Naive B cell (primary cell): ENCODE data around the gene ZP2. TPM values are rescaled to one million over a fixed set of nuclear protein-coding genes. Genes with fewer than 3 reads are reported as not detected.
"Not testable (repeated sequence)": the region's sequence is repeated elsewhere in the genome, so short reads cannot be mapped to it uniquely, and the experiment has no call there.

Experiments
- ATAC-seq, 2 donors: fragments of 150-1000 bp; cut with Tn5 transposase; 2 replicates each; pipeline ENCODE4 v1.10.0; 2021; ENCODE audit warnings: low read depth in 2 of 2, mild to moderate bottlenecking in 2 of 2, moderate library complexity in 2 of 2
- DNase-seq: peaks from one replicate; pipeline ENCODE4 v3.0.0; 2022
- H3K27ac Mint-ChIP-seq, 6 donors: one replicate each; pipeline ENCODE4 v1.8.0; 2020 to 2022; ENCODE audit warnings: mild to moderate bottlenecking in 6 of 6, mixed read lengths in 6 of 6, moderate library complexity in 5 of 6, inconsistent platforms in 2 of 6
- H3K27me3 Mint-ChIP-seq, 3 donors: one replicate each; pipeline ENCODE4 v1.8.0; 2021 to 2022; ENCODE audit warnings: mixed read lengths in 3 of 3, mild to moderate bottlenecking in 1 of 3
- H3K36me3 Mint-ChIP-seq, 2 donors: one replicate each; pipeline ENCODE4 v1.8.0; 2020 to 2022; ENCODE audit warnings: mixed read lengths in 2 of 2, inconsistent platforms in 1 of 2, mild to moderate bottlenecking in 1 of 2
- H3K4me1 Mint-ChIP-seq, 3 donors: one replicate each; pipeline ENCODE4 v1.8.0; 2020 to 2022; ENCODE audit warnings: mixed read lengths in 3 of 3, inconsistent platforms in 1 of 3, mild to moderate bottlenecking in 1 of 3, moderate library complexity in 1 of 3
- H3K4me3 Mint-ChIP-seq, 8 donors: one replicate each; pipeline ENCODE4 v1.8.0; 2020 to 2022; ENCODE audit warnings: mild to moderate bottlenecking in 8 of 8, mixed read lengths in 8 of 8, moderate library complexity in 8 of 8, inconsistent platforms in 2 of 8
- H3K9me3 Mint-ChIP-seq, 7 donors: one replicate each; pipeline ENCODE4 v1.8.0; 2020 to 2022; ENCODE audit warnings: mixed read lengths in 7 of 7, mild to moderate bottlenecking in 5 of 7, inconsistent platforms in 2 of 7, moderate library complexity in 1 of 7
- polyA plus RNA-seq, 6 donors: library from polyadenylated mRNA; unstranded; fragments of 300-500 nt; fragmentation: Illumina TruSeq; gene quantifications; one replicate each; pipeline ENCODE4 v1.2.3, GENCODE V29; 2021; ENCODE audit warnings: low read depth in 6 of 6

Gene ZP2
- polyA plus RNA-seq, 6 donors from 2014 or later = not detected

DNA sequence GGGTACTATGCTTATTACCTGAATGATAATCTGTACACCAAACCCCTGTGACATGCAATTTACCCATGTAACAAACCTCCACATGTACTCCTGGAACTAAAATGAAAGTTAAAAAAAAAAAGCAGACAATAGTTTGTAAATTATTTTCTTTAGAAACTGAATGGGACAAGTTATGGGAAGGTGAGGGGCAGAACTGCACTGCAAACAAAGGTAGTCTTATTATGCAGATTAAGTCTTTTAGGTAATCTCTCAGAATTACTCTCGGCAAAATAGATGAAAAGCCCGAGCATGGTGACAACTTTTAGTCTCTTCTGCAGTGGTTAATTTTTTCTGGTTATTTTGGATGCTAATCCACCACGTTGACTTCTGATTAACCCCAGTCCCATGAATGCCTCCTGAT, 27.4 kb downstream of the ZP2 start:
- Mint-ChIP-seq H3K36me3 (peaks cover 29 to 33% of the 10 kb centered on the region in 2 donors), H3K27ac (peak overlapping the region in 2 of 6 donors; percentile 54 to 79)

DNA sequence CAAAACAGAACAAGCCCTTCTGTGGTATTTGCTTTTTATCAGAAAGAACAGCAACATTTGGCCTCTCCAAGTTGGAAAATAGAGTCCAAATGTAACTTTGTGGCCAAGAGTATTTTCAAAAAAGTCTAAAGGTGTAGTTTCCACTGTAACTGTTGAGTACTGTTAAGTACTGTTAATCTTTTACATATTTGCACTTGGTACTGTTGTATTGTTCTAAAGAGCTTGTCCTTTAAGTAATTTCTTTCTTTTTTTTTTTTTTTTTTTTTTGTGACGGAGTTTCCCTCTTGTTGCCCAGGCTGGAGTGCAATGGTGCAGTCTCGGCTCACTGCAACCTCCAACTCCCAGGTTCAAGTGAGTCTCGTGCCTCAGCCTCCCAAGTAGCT, 31.4 kb downstream of the ZP2 start:
- no peak overlapping the region for H3K27ac Mint-ChIP-seq
- H3K4me1 Mint-ChIP-seq = peaks cover 8 to 9% (median 8%) of the 10 kb centered on the region in 3 donors
- H3K4me3 Mint-ChIP-seq = no peak overlapping the region
- ATAC-seq = no peak
- peaks cover 7 to 17% (median 12%) of the 10 kb centered on the region in 7 donors for H3K9me3 Mint-ChIP-seq
- H3K36me3 Mint-ChIP-seq = peaks cover 37 to 49% of the 10 kb centered on the region in 2 donors
- no peaks in the 10 kb centered on the region for H3K27me3 Mint-ChIP-seq
- no peak for DNase-seq

More for the DNA sequence above, 27.4 kb downstream of the ZP2 start:
- ATAC-seq = no peak
- Mint-ChIP-seq H3K4me3 (no peak overlapping the region), H3K27me3 (no peaks in the 10 kb centered on the region), H3K4me1 (peaks cover 14 to 18% (median 17%) of the 10 kb centered on the region in 3 donors), H3K9me3 (peaks cover 11 to 28% (median 17%) of the 10 kb centered on the region in 7 donors)
- no peak for DNase-seq

DNA sequence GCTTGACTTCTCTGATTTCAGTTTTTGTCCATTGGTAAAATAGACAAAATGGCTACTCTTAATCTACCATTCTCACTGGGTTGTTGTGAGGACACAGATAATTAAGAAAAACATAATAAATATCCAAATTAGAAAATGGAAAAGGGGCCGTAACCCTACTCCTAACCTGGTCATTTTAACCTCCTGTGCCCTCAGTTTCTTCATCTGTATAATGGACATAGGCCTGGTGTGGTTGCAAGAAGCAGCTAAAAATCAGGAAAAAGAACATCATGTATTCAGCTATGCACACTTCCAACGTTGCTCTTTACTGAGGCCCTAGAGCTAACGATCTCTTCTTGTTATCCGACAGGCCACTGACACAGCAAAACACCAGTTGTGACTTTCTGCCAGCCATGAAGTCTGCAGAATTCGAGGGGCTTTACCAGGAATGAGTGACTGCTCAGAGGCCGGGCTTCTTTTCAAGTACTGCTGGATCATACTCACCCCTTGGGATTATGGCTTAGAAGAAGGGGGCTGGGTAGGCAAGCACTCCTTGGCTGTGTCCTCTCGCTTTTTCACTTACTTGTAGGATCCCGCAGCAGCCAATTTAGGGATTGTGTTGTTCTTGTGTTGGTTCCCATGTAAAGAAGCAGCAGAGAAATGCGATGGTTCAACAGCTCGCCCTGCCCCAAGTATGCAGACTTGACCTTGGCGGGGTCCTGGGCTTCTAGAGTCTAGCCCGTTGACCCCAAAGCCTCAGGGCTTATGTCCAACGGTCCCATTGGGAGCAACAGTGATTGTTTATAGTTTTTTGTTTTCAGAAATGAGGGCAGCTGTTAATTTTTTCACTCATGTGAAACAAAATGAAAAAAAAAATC, 32.0 kb downstream of the ZP2 start:
- Mint-ChIP-seq H3K27me3 (no peaks in the 10 kb centered on the region), H3K4me3 (no peak overlapping the region), H3K4me1 (peaks cover 1 to 2% (median 2%) of the 10 kb centered on the region in 3 donors), H3K27ac (no peak overlapping the region), H3K36me3 (peaks cover 31 to 43% of the 10 kb centered on the region in 2 donors), H3K9me3 (peaks cover under 1 to 13% (median 7%) of the 10 kb centered on the region in 7 donors)
- ATAC-seq (no peak), DNase-seq (no peak)

DNA sequence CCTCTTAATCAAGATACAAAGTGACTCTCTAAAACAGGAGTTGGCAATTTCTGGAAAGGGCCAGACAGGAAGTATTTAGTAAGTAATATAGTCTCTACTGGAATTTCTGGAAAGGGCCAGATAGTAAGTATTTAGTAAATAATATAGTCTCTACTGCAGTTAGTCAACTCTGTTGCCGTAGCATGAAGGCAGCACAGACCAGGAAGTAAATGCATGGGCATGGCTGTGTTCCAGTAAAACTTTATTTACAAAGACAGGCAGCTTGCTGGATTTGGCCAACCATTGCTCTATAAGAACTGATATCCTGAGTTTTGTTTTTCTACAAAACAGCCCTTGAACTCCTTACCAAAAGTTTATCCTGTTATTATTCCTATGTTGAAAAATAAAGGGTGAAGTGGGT, 36.0 kb downstream of the ZP2 start:
- H3K4me3 Mint-ChIP-seq = no peak overlapping the region
- ATAC-seq (no peak), DNase-seq (no peak)
- no peaks in the 10 kb centered on the region for H3K4me1 Mint-ChIP-seq
- H3K27ac Mint-ChIP-seq = no peak overlapping the region
- H3K9me3 Mint-ChIP-seq = peaks cover 0 to 4% (median 0%) of the 10 kb centered on the region in 7 donors
- peaks cover 27 to 45% of the 10 kb centered on the region in 2 donors for H3K36me3 Mint-ChIP-seq
- no peaks in the 10 kb centered on the region for H3K27me3 Mint-ChIP-seq

DNA sequence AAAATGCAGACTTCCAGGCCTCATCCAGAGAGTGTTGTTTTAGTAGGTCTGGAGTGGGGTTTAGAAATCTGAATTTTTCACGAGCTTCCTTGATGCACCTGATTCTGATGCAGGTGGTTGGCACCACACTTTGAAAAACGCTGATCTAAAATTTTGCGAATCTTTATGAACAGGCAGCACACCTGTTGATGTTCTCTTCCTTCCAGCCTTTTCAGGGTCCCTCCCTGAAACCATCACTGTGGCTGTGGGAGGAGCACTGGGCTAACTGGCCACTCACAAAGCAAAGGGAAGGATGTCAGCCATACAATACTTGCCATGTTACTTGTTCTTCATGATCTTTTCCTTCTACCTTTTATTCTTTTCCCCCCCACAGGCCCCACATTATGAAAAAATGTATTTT, 38.7 kb downstream of the ZP2 start:
- Mint-ChIP-seq H3K36me3 (peaks cover 19 to 32% of the 10 kb centered on the region in 2 donors), H3K27ac (no peak overlapping the region), H3K4me1 (no peaks in the 10 kb centered on the region), H3K27me3 (no peaks in the 10 kb centered on the region), H3K4me3 (no peak overlapping the region), H3K9me3 (no peaks in the 10 kb centered on the region)
- DNase-seq = no peak
- no peak for ATAC-seq

DNA sequence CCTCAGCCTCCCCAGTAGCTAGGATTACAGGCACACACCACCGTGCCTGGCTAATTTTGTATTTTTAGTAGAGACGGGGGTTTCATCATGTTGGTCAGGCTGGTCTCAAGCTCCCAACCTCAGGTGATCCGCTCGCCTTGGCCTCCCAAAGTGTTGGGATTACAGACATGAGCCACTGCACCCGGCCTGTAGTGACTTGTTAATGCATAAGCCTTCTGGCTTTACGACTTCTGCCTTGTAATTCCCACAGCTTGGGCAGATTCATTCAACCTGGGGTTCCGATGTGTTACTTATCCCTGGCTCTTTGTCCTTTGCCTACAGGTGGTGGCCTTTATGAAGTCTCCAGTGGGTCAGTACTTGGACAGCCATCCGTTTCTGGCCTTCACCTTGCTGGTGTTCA, 41.3 kb downstream of the ZP2 start:
- not testable (repeated sequence) for H3K4me3 Mint-ChIP-seq, H3K27me3 Mint-ChIP-seq, ATAC-seq, H3K9me3 Mint-ChIP-seq, H3K4me1 Mint-ChIP-seq, DNase-seq
- Mint-ChIP-seq H3K36me3 (peaks cover 19 to 24% of the 10 kb centered on the region in 2 donors), H3K27ac (peak overlapping the region in 1 of 6 donors; percentile 73)

- Mint-ChIP-seq H3K9me3 (no peaks in the 10 kb centered on the region), H3K4me1 (peaks cover 0 to 5% (median 0%) of the 10 kb centered on the region in 3 donors), H3K27ac (peak overlapping the region in 1 of 6 donors; percentile 44), H3K27me3 (no peaks in the 10 kb centered on the region), H3K36me3 (peaks cover 19 to 30% of the 10 kb centered on the region in 2 donors), H3K4me3 (no peak overlapping the region)
- ATAC-seq = no peak
- no peak for DNase-seq
These were observed 42.0 kb downstream of the ZP2 start for GRCh38 chr16:21169249-21169981.

- ATAC-seq (no peak), DNase-seq (no peak)
- Mint-ChIP-seq H3K9me3 (no peaks in the 10 kb centered on the region), H3K27ac (no peak overlapping the region), H3K4me3 (peak overlapping the region in 1 of 8 donors; percentile 25), H3K36me3 (peaks cover 18 to 28% of the 10 kb centered on the region in 2 donors), H3K27me3 (no peaks in the 10 kb centered on the region), H3K4me1 (peaks cover 0 to 5% (median under 1%) of the 10 kb centered on the region in 3 donors)
These were observed 43.3 kb downstream of the ZP2 start for GRCh38 chr16:21167929-21168602.

DNA sequence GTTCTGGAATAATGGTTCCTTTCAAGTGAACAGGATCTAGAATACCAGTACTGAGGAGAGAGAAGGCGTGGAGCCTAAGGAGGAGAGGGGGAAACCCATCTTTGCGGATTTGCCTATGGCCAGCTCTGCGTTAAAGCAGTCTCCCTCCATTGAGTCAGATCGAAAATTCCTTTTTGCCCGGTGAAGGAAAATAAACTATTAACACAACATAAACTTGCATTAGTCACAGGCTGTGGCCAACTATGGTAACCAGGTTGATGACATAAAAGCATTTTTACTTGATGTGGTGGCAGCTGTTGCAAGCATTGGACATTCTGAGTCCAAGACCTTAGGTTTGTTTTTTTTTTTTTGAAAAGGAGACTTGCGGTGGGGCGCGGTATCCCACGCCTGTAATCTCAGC, 44.0 kb downstream of the ZP2 start:
- ATAC-seq = no peak
- Mint-ChIP-seq H3K36me3 (peaks cover 11 to 24% of the 10 kb centered on the region in 2 donors), H3K9me3 (no peaks in the 10 kb centered on the region), H3K4me3 (no peak overlapping the region), H3K27me3 (no peaks in the 10 kb centered on the region), H3K27ac (no peak overlapping the region), H3K4me1 (peaks cover 0 to 5% (median 3%) of the 10 kb centered on the region in 3 donors)
- DNase-seq = no peak

DNA sequence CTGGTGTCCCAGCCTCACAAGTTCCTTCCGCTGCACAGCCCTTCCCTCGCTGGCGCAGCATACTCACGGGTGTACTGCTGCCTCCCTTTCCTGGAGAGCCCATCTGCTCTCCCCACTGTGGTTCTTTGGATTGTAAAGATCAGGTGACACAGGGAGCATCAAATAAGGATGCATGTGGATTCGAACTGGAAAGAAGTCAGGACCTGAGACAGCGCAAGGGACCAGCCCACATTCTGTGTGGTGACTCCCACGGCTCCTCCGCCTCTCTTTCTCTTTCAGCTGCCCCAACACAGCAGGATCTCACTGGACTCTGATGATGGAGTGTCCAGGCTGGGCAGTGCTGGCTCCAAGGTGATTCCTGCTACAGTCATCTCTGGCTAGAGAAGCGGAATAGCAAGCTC, 44.8 kb downstream of the ZP2 start:
- Mint-ChIP-seq H3K4me1 (peaks cover 0 to 5% (median 3%) of the 10 kb centered on the region in 3 donors), H3K4me3 (no peak overlapping the region), H3K27me3 (no peaks in the 10 kb centered on the region), H3K27ac (no peak overlapping the region), H3K9me3 (no peaks in the 10 kb centered on the region), H3K36me3 (peaks cover 7 to 22% of the 10 kb centered on the region in 2 donors)
- ATAC-seq (no peak), DNase-seq (no peak)

DNA sequence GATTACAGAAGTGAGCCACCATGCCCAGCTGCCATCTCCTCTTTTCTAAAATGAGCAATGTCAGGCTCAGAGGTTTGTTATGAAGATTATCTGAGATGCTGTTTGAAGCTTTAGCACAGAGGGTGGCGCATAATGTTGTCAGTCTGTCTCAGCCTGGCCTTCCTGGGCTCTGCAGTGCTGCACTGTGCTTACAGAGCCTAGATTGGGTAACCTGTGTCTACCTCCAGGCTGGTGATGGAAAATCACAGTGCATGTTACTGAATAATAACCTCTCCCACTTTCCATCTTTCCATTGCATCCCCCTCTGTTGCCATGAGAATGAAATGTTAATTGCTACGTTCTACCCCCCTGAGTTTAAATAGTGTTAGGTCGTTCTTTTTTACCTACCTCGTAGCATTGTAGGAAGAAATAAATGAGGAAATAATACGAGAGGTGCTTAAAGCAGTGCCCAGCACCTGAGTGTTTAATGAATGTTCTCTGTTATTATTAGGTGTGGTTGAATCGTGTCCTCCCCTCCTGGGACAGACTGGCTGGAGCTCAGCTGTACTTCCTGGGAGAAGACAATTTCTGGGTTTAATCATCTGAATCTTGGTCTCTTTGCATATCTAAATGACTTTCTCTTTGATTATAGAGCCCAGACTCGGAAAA, 46.7 kb downstream of the ZP2 start:
- Mint-ChIP-seq H3K9me3 (no peaks in the 10 kb centered on the region), H3K36me3 (peaks cover 0 to 16% of the 10 kb centered on the region in 2 donors), H3K27me3 (no peaks in the 10 kb centered on the region), H3K4me3 (no peak overlapping the region), H3K27ac (peak overlapping the region in 2 of 6 donors; percentile 4 to 47), H3K4me1 (peaks cover 8 to 11% (median 9%) of the 10 kb centered on the region in 3 donors)
- ATAC-seq (no peak), DNase-seq (no peak)

- Mint-ChIP-seq H3K4me3 (no peak overlapping the region), H3K36me3 (peaks cover 0 to 16% of the 10 kb centered on the region in 2 donors), H3K27ac (peak overlapping the region in 1 of 6 donors; percentile 27)
These were observed 47.8 kb downstream of the ZP2 start for GRCh38 chr16:21163576-21163975.

DNA sequence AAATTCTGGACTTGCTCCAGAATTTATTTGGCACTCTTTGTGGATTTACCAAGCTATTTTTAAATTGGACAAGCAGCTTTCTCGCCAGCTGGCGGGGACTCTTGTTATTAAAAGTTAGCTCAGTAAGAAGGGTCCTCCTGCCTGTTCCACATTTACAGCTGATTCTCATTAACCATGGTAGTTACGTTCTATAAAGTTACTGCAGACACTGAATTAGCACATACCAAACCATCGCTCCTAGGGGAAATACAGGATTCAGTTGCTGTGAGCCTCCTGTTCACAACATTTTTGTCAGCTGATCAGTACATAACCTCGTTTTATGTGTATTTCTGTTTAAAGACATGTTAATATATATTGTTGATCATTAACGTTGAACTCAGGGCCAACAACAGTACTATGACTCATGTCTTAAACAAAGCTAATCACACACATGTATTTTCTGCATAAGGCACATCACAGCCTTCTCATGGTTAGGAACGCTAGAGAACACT, 48.7 kb downstream of the ZP2 start:
- Mint-ChIP-seq H3K4me3 (no peak overlapping the region), H3K4me1 (peaks cover 18% of the 10 kb centered on the region in 3 donors), H3K27ac (peak overlapping the region in 1 of 6 donors; percentile 43), H3K27me3 (no peaks in the 10 kb centered on the region), H3K9me3 (no peaks in the 10 kb centered on the region), H3K36me3 (peaks cover 0 to 16% of the 10 kb centered on the region in 2 donors)
- ATAC-seq = no peak
- DNase-seq = no peak

More at GRCh38 chr16:21163576-21163975, 47.8 kb downstream of the ZP2 start:
- Mint-ChIP-seq H3K9me3 (no peaks in the 10 kb centered on the region), H3K27me3 (no peaks in the 10 kb centered on the region), H3K4me1 (peaks cover 12 to 18% (median 18%) of the 10 kb centered on the region in 3 donors)
- ATAC-seq (no peak), DNase-seq (no peak)
